GM21515 (cell line): ENCODE data around the gene SPAG17.

Experiments used
- ATAC-seq: cut with Tn5 transposase; IDR thresholded peaks from one replicate; pipeline ENCODE4 v1.9.1; 2021; ENCODE audit not compliant: unreplicated experiment

The SPAG17 gene

DNA sequence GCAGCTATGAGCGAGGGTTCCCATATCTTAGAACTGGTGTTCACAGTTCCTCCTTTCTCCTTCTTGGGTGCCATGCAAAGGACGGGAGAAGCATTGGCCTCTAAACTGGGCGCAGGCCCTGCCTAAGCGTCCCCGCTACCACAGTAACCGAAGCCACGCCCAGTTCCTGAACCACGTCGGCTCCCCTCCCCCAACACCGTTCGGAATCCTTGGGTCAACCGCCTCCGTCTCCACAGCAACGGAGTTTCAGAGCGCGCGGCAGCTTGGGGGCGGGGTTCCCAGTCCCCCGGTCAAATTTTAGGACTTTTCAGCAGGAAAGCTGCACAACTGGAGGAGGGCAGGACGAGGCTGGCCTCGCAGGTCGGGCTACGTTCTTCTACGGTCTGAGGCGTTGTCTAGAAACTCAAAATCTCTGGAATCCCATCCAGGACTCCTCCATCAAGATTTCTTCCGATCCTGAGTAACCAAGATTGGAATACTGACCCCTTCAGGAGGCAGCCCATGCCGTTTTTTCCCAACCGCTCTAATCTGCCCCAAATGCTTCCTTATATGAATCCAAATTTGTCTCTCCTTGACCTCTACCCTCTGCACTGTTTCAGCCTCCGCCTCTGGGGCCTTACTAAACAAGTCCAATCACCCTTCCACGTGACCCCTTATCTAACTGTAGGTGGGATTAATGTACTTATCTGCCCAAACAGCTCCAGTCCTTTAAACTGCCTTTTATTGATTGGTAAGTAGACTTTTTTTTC is at the start of gene SPAG17:
SPAG17 (minus strand) TSS at position 145 of the 749 bp plus-strand sequence; CDS start at position 74, 71 bp downstream.
- ATAC-seq, result no peak

DNA sequence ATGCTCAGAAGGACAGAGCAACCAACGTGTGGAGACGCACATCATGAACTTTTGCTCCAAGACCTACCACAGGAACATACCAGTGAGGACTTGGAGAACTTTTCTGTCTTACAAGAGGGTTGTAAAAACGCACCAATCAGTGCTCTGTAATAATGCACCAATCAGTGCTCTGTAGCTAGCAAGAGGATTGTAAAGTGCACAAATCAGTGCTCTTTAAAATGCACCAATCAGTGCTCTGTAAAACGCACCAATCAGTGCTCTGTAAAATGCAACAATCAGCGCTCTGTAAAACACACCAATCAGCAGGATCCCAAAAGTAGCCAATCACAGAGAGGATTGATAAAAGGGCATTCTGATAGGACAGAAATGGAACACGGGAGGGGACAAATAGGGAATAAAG is 40.4 kb upstream of the SPAG17 start:
- ATAC-seq, result no peak

DNA sequence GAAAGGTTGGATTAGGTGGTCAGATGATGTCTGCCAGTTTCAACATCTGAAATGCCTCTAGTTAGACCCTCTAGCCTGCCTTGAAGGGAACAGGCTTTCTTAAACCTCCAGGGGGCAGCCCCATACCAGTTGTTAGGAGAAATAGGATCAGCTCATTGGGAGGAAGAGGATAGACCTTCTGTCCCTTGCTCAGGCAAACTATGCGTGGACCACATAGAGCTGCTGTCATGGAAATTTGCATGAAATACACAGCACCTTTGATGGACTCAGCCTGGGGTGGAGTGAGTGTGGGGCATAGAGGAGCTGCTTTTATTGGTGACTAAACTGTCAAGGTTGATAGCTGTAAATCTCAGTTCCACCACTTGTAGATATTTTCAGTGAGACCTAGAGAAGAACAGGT is 38.4 kb upstream of the SPAG17 start:
- no peak for ATAC-seq

DNA sequence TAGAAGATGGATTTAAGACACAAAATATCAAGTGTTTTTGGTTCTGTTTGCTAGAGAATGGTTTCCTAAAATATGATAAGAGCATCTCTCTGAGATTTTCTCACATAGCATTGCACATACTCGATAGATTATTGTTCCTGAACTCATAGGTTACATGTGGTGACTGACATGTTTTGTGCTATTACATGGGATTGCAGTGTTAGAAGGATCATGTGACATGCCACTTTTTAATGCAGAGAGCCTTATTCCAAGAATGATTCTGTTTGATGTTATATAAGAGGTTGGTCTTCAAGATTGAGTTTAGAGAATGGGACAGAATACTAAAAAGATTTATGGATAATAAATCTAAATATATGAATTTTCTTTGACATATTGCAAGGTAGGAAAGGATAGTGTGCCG is 34.4 kb upstream of the SPAG17 start:
- no peak for ATAC-seq

DNA sequence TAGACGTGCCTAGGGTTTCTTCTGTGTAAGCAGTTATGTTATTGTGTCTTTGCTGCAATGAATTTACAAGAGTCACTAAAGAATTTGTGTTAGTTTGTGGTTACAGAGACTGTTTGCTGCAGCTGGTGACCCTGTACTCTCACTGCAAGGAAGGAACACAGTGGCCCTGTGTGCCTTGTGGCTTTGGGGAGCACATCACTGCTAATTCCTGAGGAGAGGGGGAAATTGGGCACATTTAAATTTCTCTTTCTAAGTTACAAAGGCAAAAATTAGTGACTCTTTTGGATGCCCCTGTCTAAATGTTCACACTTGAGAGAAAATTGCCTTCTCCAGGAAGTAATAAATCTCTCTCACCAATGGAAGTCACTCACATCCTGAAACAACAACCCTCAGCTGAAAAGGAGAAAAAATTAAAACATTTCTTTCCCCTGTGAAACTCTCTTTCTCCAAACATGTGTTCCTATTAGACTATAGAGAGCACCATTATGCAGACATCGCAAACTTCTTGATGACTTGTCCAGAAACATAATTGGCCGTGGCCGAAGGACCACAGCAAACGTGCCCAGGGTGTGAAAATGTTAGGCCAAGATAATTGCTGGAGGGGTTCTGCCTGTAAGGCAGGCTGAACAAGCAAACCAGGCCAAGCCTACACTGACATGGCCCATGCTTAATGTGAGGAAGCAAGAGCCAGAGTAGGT is 32.3 kb upstream of the SPAG17 start:
- ATAC-seq, result no peak

DNA sequence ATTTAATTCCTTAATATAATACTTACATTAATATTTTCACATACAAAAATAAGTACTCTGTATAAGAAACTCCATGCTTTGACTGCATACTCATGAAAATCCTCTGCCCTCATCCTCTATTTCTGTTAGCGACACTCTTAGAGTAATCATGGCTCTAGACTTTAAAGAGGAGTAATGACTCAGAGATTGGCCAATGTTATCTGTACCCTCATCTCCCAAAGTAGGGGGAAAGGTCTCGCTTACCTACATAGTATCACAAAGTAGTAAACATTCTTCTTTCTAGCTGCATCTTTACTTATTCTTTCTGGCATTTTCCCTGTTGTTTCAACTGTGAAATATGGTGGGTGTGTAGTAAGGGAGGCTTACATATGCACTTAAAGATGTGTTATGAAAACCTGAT is 29.8 kb upstream of the SPAG17 start:
- ATAC-seq, result no peak

DNA sequence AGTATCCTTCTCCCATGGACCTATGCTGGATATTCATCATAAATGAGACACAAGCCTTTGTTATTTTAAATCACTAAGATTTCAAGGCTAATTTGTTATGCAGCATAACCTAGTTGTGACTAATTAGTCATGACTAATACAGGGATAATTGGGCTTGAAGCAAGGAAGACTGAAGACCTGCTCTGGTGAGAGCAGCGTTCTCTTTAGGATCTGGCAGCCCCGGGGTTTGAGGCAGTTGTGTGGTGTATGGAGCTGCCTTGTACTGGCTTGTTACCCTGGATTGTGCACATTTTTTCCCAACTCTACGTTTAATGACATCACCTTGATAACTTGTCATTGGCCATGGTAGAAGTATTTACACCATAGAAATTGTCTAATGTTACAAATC is 25.7 kb upstream of the SPAG17 start:
- no peak for ATAC-seq

DNA sequence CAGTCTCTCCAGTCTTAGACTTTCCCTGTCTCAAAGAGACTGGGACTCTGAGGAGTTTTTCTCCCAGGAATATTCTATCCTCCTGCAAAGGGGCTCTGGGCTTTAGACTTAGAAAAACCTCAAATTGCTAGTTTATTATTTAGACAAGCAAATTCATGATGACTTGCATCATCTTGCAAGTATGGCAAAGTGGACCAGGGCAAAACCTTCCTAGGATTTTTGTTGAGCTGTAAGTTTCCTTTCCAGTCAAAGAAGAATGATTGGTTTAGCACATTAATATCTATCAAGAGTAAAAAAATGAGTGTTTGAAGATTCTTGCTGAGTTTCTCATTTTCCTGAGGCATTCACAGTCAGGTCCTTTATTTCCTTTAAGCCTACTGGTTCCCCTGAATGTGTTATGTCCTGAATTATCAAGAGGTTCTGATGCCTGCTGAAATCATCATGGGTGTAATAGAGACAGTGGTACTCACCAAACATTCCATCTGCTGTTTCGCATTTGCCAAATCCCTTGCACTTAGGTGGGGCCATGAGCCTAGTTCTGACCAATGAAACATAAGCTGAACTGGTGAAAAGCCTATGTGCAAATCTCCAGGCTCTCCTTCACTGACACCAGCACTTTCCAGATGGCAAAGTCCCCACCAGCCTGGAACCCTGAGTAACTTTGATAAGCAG is 25.2 kb upstream of the SPAG17 start:
- no peak for ATAC-seq

DNA sequence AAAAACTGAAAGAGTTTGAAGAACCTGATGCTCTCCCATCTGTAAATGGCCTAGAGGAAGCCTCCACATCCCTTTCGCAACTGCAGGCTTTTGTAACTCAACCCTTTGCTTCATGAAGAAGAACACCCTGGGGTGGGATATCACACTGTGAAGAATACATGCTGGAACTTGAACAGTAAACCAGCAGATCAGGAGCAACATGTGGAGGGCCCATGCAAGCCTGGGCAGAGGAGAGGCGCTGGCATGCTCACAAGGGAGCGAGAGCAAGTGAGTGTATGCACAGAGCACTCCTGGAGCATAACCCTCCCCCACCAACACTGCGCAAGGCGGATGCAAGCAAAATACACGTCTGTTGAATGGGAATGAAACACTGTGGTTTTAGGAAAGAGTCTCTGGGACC is 24.6 kb upstream of the SPAG17 start:
- ATAC-seq, result no peak

DNA sequence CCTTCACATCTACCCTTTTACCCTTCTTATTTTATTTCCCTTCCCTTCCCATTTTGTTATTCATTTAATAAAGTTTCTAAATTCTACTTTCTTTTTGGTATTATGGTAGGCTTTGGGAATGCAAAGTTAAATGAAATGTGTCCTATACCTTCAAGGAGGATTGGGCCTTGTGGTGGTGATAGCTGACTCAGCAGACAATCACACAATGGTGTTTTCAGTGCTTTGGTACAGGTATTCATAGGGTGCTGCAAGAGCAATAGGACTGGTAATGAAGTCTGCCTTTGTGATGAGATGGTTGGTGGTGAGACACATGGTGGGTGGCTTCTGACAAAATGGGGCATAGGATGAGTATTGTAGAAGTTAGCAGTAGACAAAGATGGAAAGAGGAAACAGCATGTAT is 21.9 kb upstream of the SPAG17 start:
- ATAC-seq, result no peak

DNA sequence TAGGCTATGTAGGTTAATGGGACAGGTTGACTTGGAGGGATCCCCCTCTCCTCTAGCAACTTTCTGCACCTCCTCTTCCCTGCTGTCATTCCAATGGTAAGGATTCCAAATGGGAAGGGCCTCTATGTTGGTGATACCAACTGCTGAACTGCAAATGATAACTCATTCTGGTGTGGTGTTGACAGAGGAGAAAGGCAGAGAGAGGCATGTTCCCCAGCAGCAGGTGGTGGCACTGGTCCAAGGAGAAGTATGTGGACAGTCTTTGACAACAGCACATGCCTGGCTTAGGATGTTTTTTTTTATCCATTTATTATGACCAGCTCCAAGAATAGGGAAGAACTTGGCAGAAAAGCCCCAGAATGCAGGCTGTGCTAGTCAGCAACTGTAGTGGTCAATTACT is 19.6 kb upstream of the SPAG17 start:
- ATAC-seq, result no peak

DNA sequence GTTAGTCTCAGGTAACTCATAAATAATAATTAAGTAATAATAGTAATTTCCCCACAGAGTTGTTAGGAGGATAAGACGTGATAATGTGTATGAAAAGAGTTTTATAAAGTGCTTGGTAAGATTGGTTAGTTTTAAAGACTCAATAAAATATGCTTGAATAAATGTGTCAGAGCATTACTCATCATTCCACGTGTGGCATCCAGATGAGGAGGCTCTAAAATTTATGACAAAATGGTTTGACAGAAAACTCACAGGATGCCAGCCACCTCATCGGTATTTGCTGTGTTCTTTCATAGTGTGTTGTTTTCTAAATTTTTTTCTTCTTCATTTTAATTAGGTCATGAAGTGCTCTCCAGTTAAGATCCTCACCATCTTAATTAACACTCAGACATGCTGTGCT is 19.1 kb upstream of the SPAG17 start:
- ATAC-seq, result no peak

DNA sequence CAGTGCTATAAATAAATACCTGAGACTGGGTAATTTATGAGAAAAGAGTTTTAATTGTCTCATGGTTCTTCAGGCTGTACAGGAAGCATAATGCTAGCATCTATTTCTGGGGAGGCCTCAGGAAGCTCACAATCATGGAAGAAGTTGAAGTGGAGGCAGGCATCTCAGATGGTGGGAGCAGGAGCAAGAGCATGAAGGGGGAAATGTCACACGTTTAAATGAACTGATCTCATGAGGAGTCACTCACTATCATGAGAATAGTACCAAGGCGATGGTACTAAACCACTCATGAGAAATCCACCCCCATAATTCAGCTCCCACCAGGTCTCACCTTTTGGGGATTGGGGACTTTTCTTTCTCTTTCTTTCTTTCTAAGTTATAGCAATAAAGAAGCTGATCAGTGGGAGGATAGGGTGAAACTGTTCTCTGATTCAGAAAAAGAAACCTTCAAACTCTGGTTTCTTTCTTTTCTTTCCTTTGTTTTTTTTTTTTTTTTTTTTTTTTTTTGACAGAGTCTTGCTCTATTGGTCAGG is 17.1 kb upstream of the SPAG17 start:
- no peak for ATAC-seq

DNA sequence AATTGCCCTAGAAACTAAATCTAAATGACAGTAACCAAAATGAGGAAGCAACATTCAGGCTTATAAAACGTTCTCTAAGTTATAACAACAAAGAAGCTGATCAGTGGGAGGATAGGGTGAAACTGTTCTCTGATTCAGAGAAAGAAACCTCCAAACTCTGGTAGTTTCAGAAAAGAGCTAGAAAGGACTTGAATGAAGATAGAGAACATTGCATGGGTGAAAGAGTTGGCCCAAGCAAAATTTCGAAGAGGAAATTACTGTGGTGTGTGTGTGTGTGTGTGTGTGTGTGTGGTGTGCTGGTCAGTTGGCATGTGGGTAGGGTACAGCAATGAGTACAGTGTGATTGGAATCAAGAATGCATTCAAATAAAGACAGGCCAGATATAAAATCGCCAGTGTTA is 16.5 kb upstream of the SPAG17 start:
- peak; percentile 68 for ATAC-seq

DNA sequence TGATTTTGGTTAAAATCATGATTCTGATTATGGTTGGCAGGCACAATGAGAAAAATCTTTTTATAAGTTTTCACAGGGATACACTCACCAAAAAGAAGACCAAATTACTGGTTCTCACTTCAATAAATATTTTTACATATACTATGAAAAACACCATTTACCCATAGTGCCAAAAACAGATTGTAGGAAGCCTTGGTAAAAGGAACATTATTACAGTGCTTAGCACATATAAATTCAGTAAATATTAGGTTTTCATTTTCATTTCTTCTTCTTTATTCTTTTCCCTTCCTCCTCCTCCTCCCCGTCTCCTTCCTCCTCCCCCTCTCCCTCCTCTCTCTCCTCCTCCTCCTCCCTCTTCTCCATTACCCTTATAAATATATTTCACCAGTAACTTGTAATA is 15.8 kb upstream of the SPAG17 start:
- no peak for ATAC-seq

DNA sequence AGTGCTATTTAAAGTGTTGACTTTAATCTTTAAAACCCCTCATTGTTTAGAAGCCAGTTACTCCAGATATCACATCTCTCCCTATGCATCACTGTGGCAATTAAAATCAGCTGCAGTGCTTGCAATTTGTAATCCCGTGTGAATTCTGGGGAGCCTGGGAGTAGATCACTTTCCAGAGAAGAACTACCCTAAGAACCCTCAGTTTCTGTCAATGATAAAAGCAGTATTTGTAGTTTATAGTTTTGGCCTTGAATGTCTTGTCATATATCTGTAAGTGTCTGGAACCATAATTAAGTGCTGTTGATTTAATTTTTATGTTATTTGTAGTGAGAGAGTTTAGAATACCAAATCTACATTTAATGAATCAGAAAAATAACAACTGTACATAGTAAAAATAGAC is 5.5 kb upstream of the SPAG17 start:
- ATAC-seq, result no peak

DNA sequence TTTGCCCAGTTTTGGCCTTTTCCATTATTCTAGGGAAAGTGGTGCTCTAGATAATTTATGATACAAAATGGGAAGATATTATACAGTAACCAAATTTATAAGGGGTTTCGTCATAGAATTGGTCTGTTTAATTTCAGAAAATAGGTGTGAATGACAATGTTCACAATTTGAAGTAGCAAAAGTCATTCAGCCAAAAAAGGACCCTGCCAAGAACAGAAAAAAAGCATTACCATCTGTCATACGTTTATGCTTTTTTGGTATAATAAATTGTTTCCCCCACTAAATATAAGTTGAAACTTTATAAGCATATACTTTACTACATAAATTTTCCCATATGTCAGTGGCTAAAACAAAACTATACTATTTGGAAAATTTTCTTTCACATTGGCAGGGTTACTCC is 4.5 kb upstream of the SPAG17 start:
- no peak for ATAC-seq

DNA sequence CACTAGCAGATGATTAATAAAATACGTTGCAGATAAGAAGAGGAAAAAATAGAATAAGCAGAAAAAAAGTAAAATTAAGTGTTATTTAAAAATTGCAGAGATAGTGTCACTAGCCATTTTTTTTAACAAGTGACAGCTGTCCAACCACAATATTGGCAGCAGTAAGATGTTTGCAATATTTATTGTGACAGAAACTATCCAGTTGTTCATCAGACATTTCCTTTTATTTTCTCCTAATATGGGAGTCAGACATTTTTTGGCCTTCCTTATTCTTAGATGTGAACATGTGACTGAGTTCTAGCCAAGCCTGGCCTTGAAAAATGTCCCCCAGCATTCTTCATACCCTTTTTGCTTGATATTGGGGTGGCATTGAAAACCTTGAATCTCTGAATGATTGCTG is 3.4 kb upstream of the SPAG17 start:
- ATAC-seq, result no peak

DNA sequence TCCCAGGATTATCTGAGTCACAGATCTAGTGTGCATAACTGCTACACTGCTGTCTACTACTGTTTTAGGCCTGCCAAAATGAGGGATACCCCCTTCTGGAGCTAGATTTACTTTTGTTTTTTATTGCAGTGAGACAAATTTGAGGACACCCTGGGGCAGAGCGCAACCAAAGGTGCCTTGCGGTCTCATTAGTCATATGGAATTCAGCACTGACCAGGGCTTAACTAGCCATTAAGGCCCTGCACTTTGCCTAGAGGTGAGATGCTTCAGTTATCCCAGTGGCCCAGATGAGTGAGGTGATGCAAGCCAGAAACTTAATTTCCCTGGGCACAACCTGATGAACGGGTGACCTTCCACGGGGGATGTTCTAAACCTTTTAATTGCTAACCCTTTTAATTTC is 998 bp upstream of the SPAG17 start:
- no peak for ATAC-seq

DNA sequence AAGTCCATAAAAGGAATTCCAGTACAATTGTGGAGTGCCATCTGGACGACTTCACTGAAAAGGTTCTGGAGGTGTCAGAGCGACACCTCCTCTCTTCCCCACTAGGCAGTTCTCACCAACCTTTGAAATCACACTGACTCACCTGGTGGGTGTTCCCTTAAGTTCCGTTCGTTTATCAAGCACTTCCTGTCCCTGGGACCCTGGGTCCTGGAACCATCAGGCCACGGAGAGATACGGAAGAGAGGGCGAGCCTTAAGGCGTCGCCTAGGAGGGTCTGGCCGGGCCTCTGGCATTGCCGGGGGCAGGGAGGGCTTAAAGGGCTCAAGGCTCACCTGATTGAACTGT is 317 bp downstream of the SPAG17 start:
- no peak for ATAC-seq

DNA sequence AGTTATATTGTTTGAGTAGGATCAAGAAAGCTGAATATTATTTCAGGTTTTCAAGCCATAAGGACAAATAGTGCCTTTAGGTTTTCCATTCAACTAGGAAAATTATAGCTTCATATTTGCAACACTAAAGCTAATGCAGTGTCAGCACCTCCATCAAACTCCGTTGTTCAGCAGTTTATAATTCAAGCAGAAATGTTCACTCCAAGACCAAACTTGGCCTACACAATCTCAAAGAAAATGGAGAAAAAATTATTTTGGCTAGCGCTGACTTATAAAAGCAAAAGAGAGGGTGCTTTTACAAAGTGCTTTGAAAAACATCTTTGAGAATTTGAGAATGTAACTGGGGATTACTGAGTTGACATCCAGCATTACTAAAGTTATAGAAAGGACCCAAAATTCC is 1.4 kb downstream of the SPAG17 start:
- ATAC-seq, result no peak

DNA sequence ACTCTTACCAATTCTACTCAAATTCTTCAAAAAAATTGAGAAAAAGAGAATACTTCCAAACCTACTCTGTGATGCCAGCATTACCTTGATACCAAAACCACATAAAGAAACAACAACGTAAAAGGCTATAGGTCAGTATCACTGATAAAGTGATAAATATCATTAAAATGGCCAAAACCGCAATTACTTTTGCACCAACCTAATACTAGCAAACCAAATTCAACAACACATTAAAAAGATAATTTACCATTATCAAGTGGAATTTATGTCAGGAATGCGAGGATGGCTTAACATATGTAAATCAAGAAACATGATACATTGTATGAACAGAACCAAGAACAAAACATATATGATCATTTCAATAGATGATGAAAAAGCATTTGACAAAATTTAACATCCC is 7.0 kb downstream of the SPAG17 start:
- no peak for ATAC-seq
